Esophagus muscularis mucosa (tissue), 4 donors: Measurements from ENCODE around the gene INO80C. TPM values are rescaled to one million over a fixed set of nuclear protein-coding genes. Genes with fewer than 3 reads are reported as not detected.

Experiments used
- DNase-seq: peaks from one replicate; pipeline ENCODE4 v3.0.0-alpha.2; 2017; ENCODE audit errors: extremely low spot score
- H3K27ac ChIP-seq, 4 donors: fragments of 200-600 bp; sonication (generic); replicated peaks in 1 of 4; 1 replicate in 3 of 4; 2 replicates in 1 of 4; pipeline ENCODE4 v1.5.1; 2016 to 2019; ENCODE audit warnings: mild to moderate bottlenecking in 1 of 4
- H3K27me3 ChIP-seq, 4 donors: fragments of 200-600 bp; sonication (generic); one replicate each; pipeline versions ENCODE4 v1.5.1 to v1.6.0; 2016 to 2019
- H3K36me3 ChIP-seq, 4 donors: fragments of 200-600 bp; sonication (generic); one replicate each; pipeline ENCODE4 v1.5.1; 2016 to 2019
- H3K4me1 ChIP-seq, 4 donors: fragments of 200-600 bp; sonication (generic); one replicate each; pipeline ENCODE4 v1.5.1; 2016 to 2019
- H3K4me3 ChIP-seq, 4 donors: fragments of 200-600 bp; sonication (generic); 1 replicate in 2 of 4; 2 replicates in 2 of 4; pipeline ENCODE4 v1.5.1; 2016 to 2019; ENCODE audit warnings: mild to moderate bottlenecking in 4 of 4, moderate library complexity in 1 of 4
- H3K9me3 ChIP-seq, 4 donors: fragments of 200-600 bp; sonication (generic); 1 replicate in 3 of 4; 2 replicates in 1 of 4; pipeline ENCODE4 v1.5.1; 2016 to 2019
- CTCF ChIP-seq, 3 experiments: fragments of 200-600 bp in 2 of 3; fragments of 450-650 bp in 1 of 3; sonication (generic) in 2 of 3; IDR thresholded peaks; one replicate each; pipeline ENCODE4 v1.5.1; 2017 to 2019; ENCODE audit warnings: antibody characterized with exemption in 3 of 3, mild to moderate bottlenecking in 2 of 3, moderate library complexity in 1 of 3
- EP300 ChIP-seq: sonication (generic); formaldehyde crosslinking; IDR thresholded peaks from one replicate; pipeline ENCODE4 v1.6.1; 2017; ENCODE audit warnings: antibody characterized with exemption
- POLR2A ChIP-seq: fragments of 450-650 bp; IDR thresholded peaks from one replicate; pipeline ENCODE4 v1.6.1; 2017; ENCODE audit warnings: antibody characterized with exemption, moderate library complexity, mild to moderate bottlenecking, low read depth
- POLR2AphosphoS5 ChIP-seq, 2 donors: sonication (generic); formaldehyde crosslinking; IDR thresholded peaks; one replicate each; pipeline ENCODE4 v1.6.1; 2017; ENCODE audit warnings: antibody characterized with exemption in 2 of 2
- WGBS: methylation state at CpG from one replicate; pipeline ENCODE4 v1.1.5; 2018; 5-methylcytosine and 5-hydroxymethylcytosine counted together
- intact Hi-C: fragments of 100-400 bp; cut with DNase I; formaldehyde crosslinking; loops from one replicate; pipeline ENCODE4 v1.15.1; 2023
- total RNA-seq, 4 donors: library from RNA; depleted of rRNA; stranded (reverse); fragments of >200 nt; gene quantifications; one replicate each; pipeline versions ENCODE4 v1.1.0 to v1.2.1, GENCODE V29; 2016

The INO80C gene
- total RNA-seq, 4 donors from 2014 or later: 4.0 to 19.5 (median 8.8) TPM

DNA sequence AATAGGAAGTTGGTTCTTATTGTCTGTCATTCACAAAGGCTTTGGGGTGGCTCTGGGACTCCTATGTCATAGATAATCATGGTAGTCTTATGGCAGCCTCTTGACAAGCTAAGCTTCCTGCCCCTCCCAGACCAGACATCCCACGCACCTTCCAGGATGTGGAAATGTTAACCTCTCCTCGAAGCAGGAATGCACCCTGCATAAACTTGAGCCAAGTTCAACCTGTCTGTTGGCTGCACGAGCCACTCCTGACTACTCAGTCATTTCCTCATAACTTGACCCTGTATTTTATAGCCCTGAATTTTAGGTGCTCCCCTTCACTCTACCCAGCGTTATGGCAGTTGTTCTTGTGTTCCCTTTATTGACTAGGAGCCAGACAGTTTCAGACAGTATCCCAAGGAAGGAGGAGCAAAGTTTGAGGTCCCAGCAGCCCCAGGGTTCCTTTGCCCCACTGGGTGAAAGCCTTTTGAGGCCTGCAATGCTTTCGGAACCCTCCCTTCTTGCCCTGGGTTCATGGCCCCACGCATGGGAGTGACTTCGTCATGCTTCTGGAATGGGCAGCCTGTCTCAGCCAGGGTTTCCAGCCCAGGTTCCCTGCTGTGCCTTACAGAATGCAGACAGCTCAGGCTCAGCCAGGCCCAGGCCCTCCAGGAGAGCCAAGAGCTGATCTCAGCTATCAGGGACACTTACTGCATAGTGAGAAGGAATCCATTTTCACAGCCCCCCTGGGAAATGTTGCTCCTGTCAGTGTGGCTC is 15.6 kb upstream of the INO80C start:
- TF ChIP-seq EP300: no peak
- 71% methylated on average over 5 of the region's 7 CpGs for WGBS
- Histone ChIP-seq H3K4me3 (no peak overlapping the region), H3K27ac (peak overlapping the region in 1 of 4 donors; percentile 35), H3K9me3 (no peaks in the 10 kb centered on the region), H3K27me3 (no peaks in the 10 kb centered on the region), H3K36me3 (no peaks in the 10 kb centered on the region), H3K4me1 (peaks cover 9 to 33% (median 11%) of the 10 kb centered on the region in 4 donors)
- intact Hi-C loops: no loop called here
- peak; percentile 83 for DNase-seq

DNA sequence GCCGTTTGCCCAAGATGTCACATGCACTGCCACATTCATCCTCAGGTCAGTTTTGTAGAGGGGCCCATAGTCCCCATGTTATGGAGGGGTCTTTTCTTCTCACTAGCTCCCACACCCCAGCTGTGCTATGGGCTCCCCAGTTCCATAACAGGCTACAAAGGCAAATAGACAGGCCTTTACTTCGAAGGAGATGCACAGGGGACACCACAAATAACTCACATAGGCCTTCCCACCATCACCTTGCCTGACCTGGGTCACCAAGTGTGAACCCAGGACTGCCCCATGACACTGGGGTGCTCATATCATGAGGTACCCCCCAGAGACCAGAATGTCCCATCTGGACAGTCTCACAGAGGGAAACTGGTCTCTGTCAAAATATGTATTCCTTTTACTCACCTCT is 15.0 kb upstream of the INO80C start:
- intact Hi-C loops: no loop called here
- H3K36me3 ChIP-seq: no peaks in the 10 kb centered on the region
- H3K27ac ChIP-seq: no peak overlapping the region
- no peak overlapping the region for H3K4me3 ChIP-seq
- no peak for TF ChIP-seq CTCF (IDR thresholded peaks at IDR 0.05)
- no peak for TF ChIP-seq POLR2A
- WGBS: 91% methylated on average over 2 of the region's 2 CpGs
- H3K9me3 ChIP-seq: no peaks in the 10 kb centered on the region
- H3K4me1 ChIP-seq: peaks cover 9 to 33% (median 11%) of the 10 kb centered on the region in 4 donors
- no peak for DNase-seq
- no peaks in the 10 kb centered on the region for H3K27me3 ChIP-seq

DNA sequence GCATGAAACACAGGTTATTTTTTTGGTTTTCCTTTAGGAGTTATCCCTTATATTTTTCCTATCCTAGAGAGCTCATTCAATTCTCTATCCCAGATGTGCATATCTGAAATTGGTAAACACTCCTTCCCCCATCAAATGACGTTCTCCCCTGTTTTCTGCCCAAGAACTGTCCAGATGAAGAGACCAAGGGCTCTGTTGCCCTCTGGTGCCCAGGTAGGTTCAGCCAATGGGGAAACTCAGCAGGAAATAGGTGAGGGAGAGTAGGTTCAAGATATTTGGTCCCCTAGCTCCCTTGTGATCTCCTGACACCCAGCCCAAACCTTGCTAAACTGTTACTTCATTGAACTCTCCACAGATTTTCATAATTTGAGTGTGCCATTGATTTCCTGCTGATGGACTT is 14.1 kb upstream of the INO80C start:
- Histone ChIP-seq H3K4me1 (peaks cover 9 to 33% (median 11%) of the 10 kb centered on the region in 4 donors), H3K27ac (no peak overlapping the region), H3K27me3 (no peaks in the 10 kb centered on the region), H3K4me3 (no peak overlapping the region), H3K9me3 (no peaks in the 10 kb centered on the region), H3K36me3 (no peaks in the 10 kb centered on the region)
- WGBS: 75% methylated on average over 1 of the region's 1 CpG
- peak in 1 of 3 experiments; percentile 12 for TF ChIP-seq CTCF (IDR thresholded peaks at IDR 0.05)
- no peak for TF ChIP-seq POLR2AphosphoS5 (IDR thresholded peaks at IDR 0.05)
- no peak for DNase-seq
- intact Hi-C loops: no loop called here

DNA sequence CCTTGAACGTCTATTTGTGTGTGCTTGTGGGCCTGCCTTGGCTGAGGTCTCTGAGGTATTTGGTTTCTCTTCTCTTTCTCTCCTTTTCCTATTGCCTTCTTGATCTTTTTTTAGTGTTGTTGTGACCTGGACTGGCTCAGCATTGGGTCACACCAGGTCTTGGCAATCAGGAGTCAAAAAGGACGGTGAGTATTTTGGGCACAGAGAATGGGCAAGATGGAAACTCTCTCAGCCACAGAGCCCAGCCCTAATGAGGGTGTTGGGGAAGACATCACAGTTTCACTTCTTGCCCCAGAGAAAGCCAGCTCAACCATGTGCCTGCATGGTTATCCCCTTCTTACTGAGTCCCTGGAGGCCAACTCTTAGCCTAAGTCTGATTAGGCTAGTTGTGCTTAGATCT is 13.7 kb upstream of the INO80C start:
- peaks cover 9 to 33% (median 10%) of the 10 kb centered on the region in 4 donors for H3K4me1 ChIP-seq
- no peaks in the 10 kb centered on the region for H3K9me3 ChIP-seq
- TF ChIP-seq EP300 (no peak), POLR2AphosphoS5 (IDR thresholded peaks at IDR 0.05) (no peak), CTCF (IDR thresholded peaks at IDR 0.05) (no peak), POLR2A (no peak)
- WGBS: 81% methylated on average over 2 of the region's 2 CpGs
- no peak overlapping the region for H3K4me3 ChIP-seq
- no peaks in the 10 kb centered on the region for H3K27me3 ChIP-seq
- intact Hi-C loops: no loop called here
- no peaks in the 10 kb centered on the region for H3K36me3 ChIP-seq
- H3K27ac ChIP-seq: no peak overlapping the region
- peak; percentile 57 for DNase-seq

DNA sequence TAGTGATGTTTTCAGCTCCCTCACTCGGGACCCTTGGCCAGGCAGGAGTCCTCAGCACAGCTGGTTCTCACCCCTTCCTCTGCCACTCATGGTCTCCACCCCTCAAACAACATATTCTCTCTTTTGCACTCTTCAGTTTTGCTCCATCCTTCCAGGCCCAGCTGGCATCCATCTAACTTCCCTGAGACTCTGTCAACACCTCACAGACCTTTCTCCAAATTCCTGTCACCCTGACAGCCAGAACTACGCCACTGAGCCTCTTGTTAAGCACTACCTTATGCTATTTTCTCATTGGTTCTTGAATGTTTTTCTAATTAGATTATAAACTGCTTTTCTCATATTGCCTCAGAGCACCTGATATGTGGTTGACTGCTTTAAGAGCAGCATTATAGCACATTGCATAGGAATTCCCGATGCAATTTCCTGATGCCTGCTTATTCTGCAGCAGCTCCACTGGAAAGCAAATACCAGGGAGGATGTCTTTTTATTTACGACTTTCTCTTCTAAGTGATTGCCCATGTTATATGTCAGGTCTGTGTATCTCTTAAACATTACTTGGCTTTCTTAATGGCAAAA is 12.4 kb upstream of the INO80C start:
- Histone ChIP-seq H3K4me3 (no peak overlapping the region), H3K4me1 (peaks cover 0 to 20% (median 8%) of the 10 kb centered on the region in 4 donors), H3K27me3 (no peaks in the 10 kb centered on the region), H3K9me3 (no peaks in the 10 kb centered on the region), H3K36me3 (no peaks in the 10 kb centered on the region), H3K27ac (no peak overlapping the region)
- no peak for TF ChIP-seq EP300
- no peak for TF ChIP-seq POLR2AphosphoS5 (IDR thresholded peaks at IDR 0.05)
- no peak for TF ChIP-seq CTCF (IDR thresholded peaks at IDR 0.05)
- TF ChIP-seq POLR2A: no peak
- WGBS: 47% methylated on average over 4 of the region's 4 CpGs
- intact Hi-C loops: no loop called here
- peak; percentile 24 for DNase-seq
